Measurements from ENCODE around the gene HECW1. TPM values are rescaled to one million over a fixed set of nuclear protein-coding genes. Genes with fewer than 3 reads are reported as not detected.
A peak's percentile ranks its signal among the peaks of the same experiment; 100 is the strongest.
"Not testable (repeated sequence)": the region's sequence is repeated elsewhere in the genome, so short reads cannot be mapped to it uniquely, and the experiment has no call there.

Gene HECW1
- polyA plus RNA-seq, 6 donors from 2014 or later, result not detected

DNA sequence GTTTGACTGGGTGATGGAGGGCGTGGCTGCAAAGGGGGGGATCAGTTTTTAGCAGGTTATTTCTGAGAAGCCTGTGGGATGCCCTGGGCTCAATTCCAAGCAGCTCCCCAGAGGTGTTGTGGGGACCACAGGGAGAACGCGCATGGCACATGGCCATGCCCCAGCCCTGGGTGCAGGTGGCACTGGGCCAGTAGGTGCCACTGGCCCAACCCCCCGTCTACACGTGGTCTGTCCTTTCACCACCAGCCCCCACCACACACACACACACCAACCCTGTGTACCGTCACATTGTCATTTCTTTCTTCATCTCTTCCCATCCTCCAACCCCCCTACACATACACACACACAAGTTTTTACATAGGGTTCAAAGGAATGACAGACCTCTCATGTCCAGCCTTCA, 355.4 kb downstream of the HECW1 start:
- Mint-ChIP-seq H3K4me3 (no peak overlapping the region), H3K27ac (no peak overlapping the region), H3K27me3 (peaks cover 33 to 55% (median 46%) of the 10 kb centered on the region in 3 donors), H3K36me3 (peaks cover 0 to 6% of the 10 kb centered on the region in 2 donors), H3K9me3 (no peaks in the 10 kb centered on the region), H3K4me1 (no peaks in the 10 kb centered on the region)
- ATAC-seq (ENCODE audit: low read depth in 2 of 2) (no peak), DNase-seq (no peak)

DNA sequence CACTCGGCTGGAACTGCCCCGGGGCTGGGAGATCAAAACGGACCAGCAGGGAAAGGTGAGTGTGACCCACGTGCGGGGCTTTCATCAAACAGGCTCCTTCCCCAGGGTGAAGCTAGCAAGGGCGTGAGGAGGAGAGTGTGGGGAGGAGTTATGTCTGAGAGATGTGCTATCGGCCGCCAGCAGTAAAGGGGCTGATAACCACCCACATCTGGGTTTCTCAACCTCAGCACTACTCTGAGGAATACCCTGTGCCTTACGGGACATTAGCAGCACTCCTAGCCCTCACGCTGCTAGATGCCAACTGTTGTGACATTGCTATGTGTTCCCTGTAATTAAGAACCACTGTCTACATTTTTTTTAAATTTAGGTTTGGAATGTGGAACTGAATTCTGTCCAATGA, 356.6 kb downstream of the HECW1 start:
- H3K4me3 Mint-ChIP-seq, result no peak overlapping the region
- no peak overlapping the region for H3K27ac Mint-ChIP-seq
- H3K4me1 Mint-ChIP-seq, result no peaks in the 10 kb centered on the region
- H3K36me3 Mint-ChIP-seq, result peaks cover 0 to 6% of the 10 kb centered on the region in 2 donors
- ATAC-seq (ENCODE audit: low read depth in 2 of 2) (no peak), DNase-seq (no peak)
- peaks cover 24 to 43% (median 36%) of the 10 kb centered on the region in 3 donors for H3K27me3 Mint-ChIP-seq
- no peaks in the 10 kb centered on the region for H3K9me3 Mint-ChIP-seq

DNA sequence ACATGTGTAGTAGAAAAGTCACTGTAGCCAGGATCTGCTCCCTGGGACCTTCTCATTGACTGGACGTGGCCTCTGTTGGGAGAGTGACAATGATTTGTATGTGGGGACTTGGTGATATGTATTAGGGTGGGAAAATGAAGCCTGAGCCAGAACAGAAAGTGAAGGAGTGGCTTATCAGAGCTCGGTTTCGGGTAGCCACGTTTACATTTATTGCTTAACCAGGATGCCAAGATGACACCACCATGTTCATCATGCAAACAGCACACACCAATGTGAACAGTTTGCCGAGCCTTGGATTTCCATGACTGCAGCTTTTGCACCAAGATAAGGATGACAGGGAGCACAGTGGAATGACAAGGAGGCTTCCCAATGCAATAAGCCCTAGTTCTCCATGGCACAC, 357.7 kb downstream of the HECW1 start:
- H3K36me3 Mint-ChIP-seq, result peaks cover 0 to 6% of the 10 kb centered on the region in 2 donors
- no peak overlapping the region for H3K4me3 Mint-ChIP-seq
- no peak overlapping the region for H3K27ac Mint-ChIP-seq
- no peak for DNase-seq
- ATAC-seq (ENCODE audit: low read depth in 2 of 2), result no peak
- H3K27me3 Mint-ChIP-seq, result peaks cover 24 to 42% (median 36%) of the 10 kb centered on the region in 3 donors
- no peaks in the 10 kb centered on the region for H3K9me3 Mint-ChIP-seq
- no peaks in the 10 kb centered on the region for H3K4me1 Mint-ChIP-seq

- no peak for DNase-seq
- ATAC-seq (ENCODE audit: low read depth in 2 of 2), result no peak
- no peaks in the 10 kb centered on the region for H3K36me3 Mint-ChIP-seq
These were observed 363.5 kb downstream of the HECW1 start for GRCh38 chr7:43475983-43476382.

GRCh38 chr7:43476896-43477295, 364.4 kb downstream of the HECW1 start:
- Mint-ChIP-seq H3K36me3 (no peaks in the 10 kb centered on the region), H3K27me3 (peaks cover 0 to 1% (median 0%) of the 10 kb centered on the region in 3 donors), H3K4me3 (no peak overlapping the region), H3K4me1 (no peaks in the 10 kb centered on the region), H3K9me3 (peaks cover 0 to 4% (median 0%) of the 10 kb centered on the region in 7 donors), H3K27ac (no peak overlapping the region)
- ATAC-seq (ENCODE audit: low read depth in 2 of 2), result no peak
- DNase-seq, result no peak

More at GRCh38 chr7:43475983-43476382, 363.5 kb downstream of the HECW1 start:
- Mint-ChIP-seq H3K9me3 (peaks cover 0 to 4% (median 0%) of the 10 kb centered on the region in 7 donors), H3K4me3 (no peak overlapping the region), H3K27me3 (peaks cover 5 to 7% (median 6%) of the 10 kb centered on the region in 3 donors), H3K4me1 (no peaks in the 10 kb centered on the region), H3K27ac (no peak overlapping the region)

GRCh38 chr7:43479042-43479441, 366.6 kb downstream of the HECW1 start:
- Mint-ChIP-seq H3K4me1 (no peaks in the 10 kb centered on the region), H3K36me3 (no peaks in the 10 kb centered on the region), H3K27ac (no peak overlapping the region), H3K27me3 (peaks cover 0 to 19% (median 7%) of the 10 kb centered on the region in 3 donors), H3K4me3 (no peak overlapping the region), H3K9me3 (peaks cover 0 to 4% (median 0%) of the 10 kb centered on the region in 7 donors)
- DNase-seq, result no peak
- ATAC-seq (ENCODE audit: low read depth in 2 of 2), result no peak

GRCh38 chr7:43479543-43479942, 367.1 kb downstream of the HECW1 start:
- DNase-seq, result no peak
- no peaks in the 10 kb centered on the region for H3K4me1 Mint-ChIP-seq
- H3K27me3 Mint-ChIP-seq, result peaks cover 0 to 19% (median 8%) of the 10 kb centered on the region in 3 donors
- no peak overlapping the region for H3K27ac Mint-ChIP-seq
- no peaks in the 10 kb centered on the region for H3K36me3 Mint-ChIP-seq
- no peak for ATAC-seq (ENCODE audit: low read depth in 2 of 2)
- peaks cover 0 to 4% (median 0%) of the 10 kb centered on the region in 7 donors for H3K9me3 Mint-ChIP-seq
- no peak overlapping the region for H3K4me3 Mint-ChIP-seq

DNA sequence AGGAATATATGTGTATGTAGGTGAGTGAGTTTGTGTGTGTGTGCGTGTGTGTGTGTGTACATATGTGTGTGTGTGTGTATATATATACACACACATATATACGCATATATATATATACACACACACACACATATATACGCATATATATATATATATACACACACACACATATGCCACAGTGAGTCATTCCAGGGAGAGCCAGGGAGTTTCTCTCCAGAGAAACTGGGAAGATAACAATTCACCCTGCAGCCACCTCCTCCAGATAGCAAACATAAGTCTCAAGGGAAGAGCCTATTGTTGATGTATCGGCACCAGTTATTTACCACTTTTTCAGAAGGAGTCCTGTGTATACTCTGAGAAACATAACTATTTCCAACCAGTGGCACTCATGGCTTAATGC, 368.1 kb downstream of the HECW1 start:
- H3K4me1 Mint-ChIP-seq, result no peaks in the 10 kb centered on the region
- DNase-seq (no peak), ATAC-seq (ENCODE audit: low read depth in 2 of 2) (no peak)
- H3K36me3 Mint-ChIP-seq, result no peaks in the 10 kb centered on the region
- peaks cover 0 to 4% (median 0%) of the 10 kb centered on the region in 7 donors for H3K9me3 Mint-ChIP-seq
- no peak overlapping the region for H3K4me3 Mint-ChIP-seq
- peak overlapping the region in 1 of 6 donors; percentile 44 for H3K27ac Mint-ChIP-seq
- peaks cover 0 to 22% (median 8%) of the 10 kb centered on the region in 3 donors for H3K27me3 Mint-ChIP-seq

DNA sequence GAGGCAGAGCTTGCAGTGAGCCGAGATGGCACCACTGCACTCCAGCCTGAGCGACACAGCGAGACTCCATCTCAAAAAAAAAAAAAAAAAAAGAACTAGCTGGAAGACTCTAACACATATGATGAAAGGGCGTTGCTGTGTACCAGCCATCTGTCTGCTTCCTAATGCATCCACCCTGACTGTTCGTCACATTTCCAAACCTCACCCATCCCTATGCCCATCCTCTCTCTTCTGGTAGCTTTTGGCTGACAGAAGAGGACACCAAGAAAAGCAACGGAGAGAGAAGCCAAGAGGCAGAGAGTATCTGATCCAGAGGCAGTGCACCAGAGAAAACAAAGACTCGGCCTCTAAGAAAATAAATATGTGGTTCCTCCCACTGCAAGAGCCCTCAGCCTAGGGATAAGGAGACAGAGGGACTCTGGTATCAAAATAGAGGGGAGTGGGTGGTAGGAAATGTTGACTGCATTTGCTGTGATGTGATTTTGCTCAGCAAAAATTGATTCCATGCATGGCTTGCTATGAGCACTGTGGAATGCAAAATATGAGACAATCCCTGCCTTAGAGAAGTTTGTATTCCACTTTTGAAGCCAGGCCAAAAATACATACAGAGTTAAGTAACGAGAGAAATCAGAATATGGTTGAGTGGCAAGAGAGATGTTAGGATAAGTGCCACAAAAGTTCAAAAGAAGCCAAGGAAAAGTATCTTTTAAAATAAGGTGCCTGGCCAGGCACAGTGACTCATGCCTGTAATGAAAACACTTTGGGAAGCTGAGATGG, 369.6 kb downstream of the HECW1 start:
- DNase-seq (no peak), ATAC-seq (ENCODE audit: low read depth in 2 of 2) (no peak)
- H3K4me1 Mint-ChIP-seq, result no peaks in the 10 kb centered on the region
- peaks cover 0 to 4% (median 0%) of the 10 kb centered on the region in 7 donors for H3K9me3 Mint-ChIP-seq
- H3K4me3 Mint-ChIP-seq, result no peak overlapping the region
- peaks cover 4 to 22% (median 8%) of the 10 kb centered on the region in 3 donors for H3K27me3 Mint-ChIP-seq
- H3K36me3 Mint-ChIP-seq, result no peaks in the 10 kb centered on the region
- no peak overlapping the region for H3K27ac Mint-ChIP-seq

- DNase-seq (no peak), ATAC-seq (ENCODE audit: low read depth in 2 of 2) (no peak)
- peak overlapping the region in 1 of 6 donors; percentile 61 for H3K27ac Mint-ChIP-seq
- H3K4me3 Mint-ChIP-seq, result no peak overlapping the region
- H3K4me1 Mint-ChIP-seq, result peaks cover 0 to 3% (median 2%) of the 10 kb centered on the region in 3 donors
- H3K9me3 Mint-ChIP-seq, result peaks cover 0 to 4% (median 0%) of the 10 kb centered on the region in 7 donors
- H3K27me3 Mint-ChIP-seq, result peaks cover 4 to 22% (median 8%) of the 10 kb centered on the region in 3 donors
- no peaks in the 10 kb centered on the region for H3K36me3 Mint-ChIP-seq
These were observed 370.3 kb downstream of the HECW1 start for GRCh38 chr7:43482679-43483252.

- H3K27ac Mint-ChIP-seq, result peak overlapping the region in 1 of 6 donors; percentile 25
- H3K4me3 Mint-ChIP-seq, result no peak overlapping the region
- DNase-seq (no peak), ATAC-seq (ENCODE audit: low read depth in 2 of 2) (no peak)
- H3K27me3 Mint-ChIP-seq, result peaks cover 4 to 22% (median 8%) of the 10 kb centered on the region in 3 donors
- no peaks in the 10 kb centered on the region for H3K36me3 Mint-ChIP-seq
- peaks cover 0 to 7% (median 0%) of the 10 kb centered on the region in 7 donors for H3K9me3 Mint-ChIP-seq
- peaks cover 11 to 14% (median 11%) of the 10 kb centered on the region in 3 donors for H3K4me1 Mint-ChIP-seq
These were observed 372.4 kb downstream of the HECW1 start for GRCh38 chr7:43484678-43485395.

DNA sequence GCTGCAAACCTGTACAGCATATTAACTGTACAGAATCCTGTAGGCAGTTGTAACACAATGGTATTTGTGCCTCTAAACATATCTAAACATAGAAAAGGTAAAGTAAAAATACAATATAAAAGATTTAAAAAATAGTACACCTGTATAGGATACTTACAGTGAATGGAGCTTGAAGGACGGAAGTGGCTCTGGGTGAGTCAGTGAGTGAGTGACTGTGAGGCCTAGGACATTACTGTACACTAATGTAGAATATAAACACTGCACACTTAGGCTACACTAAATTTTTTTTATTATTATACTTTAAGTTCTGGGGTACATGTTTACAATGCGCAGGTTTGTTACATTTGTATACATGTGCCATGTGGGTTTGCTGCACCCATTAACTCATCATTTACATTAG, 373.1 kb downstream of the HECW1 start:
- H3K4me1 Mint-ChIP-seq, result peaks cover 11 to 14% (median 11%) of the 10 kb centered on the region in 3 donors
- no peak overlapping the region for H3K4me3 Mint-ChIP-seq
- ATAC-seq (ENCODE audit: low read depth in 2 of 2), result no peak
- H3K36me3 Mint-ChIP-seq, result no peaks in the 10 kb centered on the region
- H3K27me3 Mint-ChIP-seq, result peaks cover 4 to 22% (median 8%) of the 10 kb centered on the region in 3 donors
- peaks cover 0 to 7% (median 0%) of the 10 kb centered on the region in 7 donors for H3K9me3 Mint-ChIP-seq
- DNase-seq, result no peak
- no peak overlapping the region for H3K27ac Mint-ChIP-seq

DNA sequence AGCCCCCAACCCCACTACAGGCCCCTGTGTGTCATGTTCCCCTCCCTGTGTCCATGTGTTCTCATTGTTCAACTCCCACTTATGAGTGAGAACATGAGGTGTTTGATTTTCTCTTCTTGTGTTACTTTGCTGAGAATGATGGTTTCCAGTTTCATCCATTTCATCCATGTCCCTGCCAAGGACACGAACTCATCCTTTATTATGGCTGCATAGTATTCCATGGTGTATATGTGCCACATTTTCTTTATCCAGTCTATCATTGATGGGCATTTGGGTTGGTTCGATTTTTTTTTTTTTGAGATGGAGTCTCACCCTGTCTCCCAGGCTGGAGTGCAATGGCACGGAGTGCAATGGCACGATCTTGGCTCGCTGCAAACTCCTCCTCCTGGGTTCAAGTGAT, 373.6 kb downstream of the HECW1 start:
- not testable (repeated sequence) for H3K27ac Mint-ChIP-seq; ATAC-seq (ENCODE audit: low read depth in 2 of 2); DNase-seq; H3K4me3 Mint-ChIP-seq; H3K9me3 Mint-ChIP-seq; H3K36me3 Mint-ChIP-seq
- peaks cover 4 to 22% (median 8%) of the 10 kb centered on the region in 3 donors for H3K27me3 Mint-ChIP-seq
- H3K4me1 Mint-ChIP-seq, result peaks cover 11 to 14% (median 11%) of the 10 kb centered on the region in 3 donors
